HG03135 (cell line): ENCODE measurements around the gene TBX4.

Source experiments
- ATAC-seq: cut with Tn5 transposase; IDR thresholded peaks from one replicate; pipeline ENCODE4 v1.9.1; 2021; ENCODE audit warnings: mild to moderate bottlenecking, moderate library complexity; ENCODE audit not compliant: unreplicated experiment

The TBX4 gene

GRCh38 chr17:61464130-61464842 is 12.1 kb downstream of the TBX4 start:
- no peak for ATAC-seq

GRCh38 chr17:61464843-61465180 is 12.6 kb downstream of the TBX4 start:
- ATAC-seq: no peak

- no peak for ATAC-seq
These were observed 13.5 kb downstream of the TBX4 start for GRCh38 chr17:61465550-61466237.

GRCh38 chr17:61466246-61466645 is 14.0 kb downstream of the TBX4 start:
- no peak for ATAC-seq

GRCh38 chr17:61467416-61468262 is 15.4 kb downstream of the TBX4 start:
- ATAC-seq: no peak

GRCh38 chr17:61468263-61468907 is 16.2 kb downstream of the TBX4 start:
- ATAC-seq: no peak

GRCh38 chr17:61469474-61469873 is 17.3 kb downstream of the TBX4 start:
- no peak for ATAC-seq

GRCh38 chr17:61469949-61470348 is 17.7 kb downstream of the TBX4 start:
- ATAC-seq: no peak

GRCh38 chr17:61470530-61471136 is 18.4 kb downstream of the TBX4 start:
- ATAC-seq: no peak

- ATAC-seq: no peak
These were observed 22.2 kb downstream of the TBX4 start for GRCh38 chr17:61474235-61474927.

GRCh38 chr17:61474934-61475333 is 22.7 kb downstream of the TBX4 start:
- ATAC-seq: no peak

- ATAC-seq: no peak
These were observed 23.5 kb downstream of the TBX4 start for GRCh38 chr17:61475726-61476125.

GRCh38 chr17:61476476-61477203 is 24.4 kb downstream of the TBX4 start:
- no peak for ATAC-seq

GRCh38 chr17:61477204-61477834 is 25.1 kb downstream of the TBX4 start:
- no peak for ATAC-seq

GRCh38 chr17:61478026-61478789 is 26.0 kb downstream of the TBX4 start:
- no peak for ATAC-seq

GRCh38 chr17:61478790-61479492 is 26.7 kb downstream of the TBX4 start:
- ATAC-seq: no peak

GRCh38 chr17:61479493-61480413 is 27.5 kb downstream of the TBX4 start:
- no peak for ATAC-seq
